GM23338 (cell line): Measurements from ENCODE around the gene HSFX2. TPM values are rescaled to one million over a fixed set of nuclear protein-coding genes. Genes with fewer than 3 reads are reported as not detected.

Experiments used
- ATAC-seq: fragments of 200-7000 bp; cut with Tn5 transposase; 3 replicates; pipeline ENCODE4 v1.9.1; 2020
- DNase-seq: peaks from one replicate; pipeline ENCODE4 v3.0.0-alpha.2; 2015; ENCODE audit warnings: low spot score
- H2AFZ ChIP-seq: fragments of 200-600 bp; sonication (generic); 2 replicates; pipeline ENCODE4 v1.8.0; 2016; ENCODE audit warnings: antibody characterized with exemption, mild to moderate bottlenecking, moderate library complexity
- H3F3A ChIP-seq: fragments of 200-600 bp; sonication (generic); replicated peaks from 2 replicates; pipeline ENCODE4 v1.8.0; 2017; ENCODE audit warnings: antibody characterized with exemption, mixed run types, low read depth
- H3K27ac ChIP-seq: fragments of 200-600 bp; sonication (generic); 2 replicates; pipeline ENCODE4 v1.6.1; 2016; ENCODE audit warnings: low read depth
- H3K27me3 ChIP-seq: fragments of 200-600 bp; sonication (generic); 2 replicates; pipeline ENCODE4 v1.8.0; 2016; ENCODE audit warnings: mild to moderate bottlenecking, mixed run types, moderate library complexity; ENCODE audit not compliant: insufficient read depth
- H3K36me3 ChIP-seq: fragments of 200-600 bp; sonication (generic); 2 replicates; pipeline ENCODE4 v1.8.0; 2016; ENCODE audit warnings: mild to moderate bottlenecking; ENCODE audit not compliant: insufficient read depth
- H3K4me1 ChIP-seq: fragments of 200-600 bp; sonication (generic); 2 replicates; pipeline ENCODE4 v1.8.0; 2016; ENCODE audit warnings: mild to moderate bottlenecking, moderate library complexity; ENCODE audit not compliant: insufficient read depth
- H3K4me2 ChIP-seq: fragments of 200-600 bp; sonication (generic); 2 replicates; pipeline ENCODE4 v1.7.1; 2017; ENCODE audit warnings: mixed run types
- H3K4me3 ChIP-seq: fragments of 200-600 bp; sonication (generic); 2 replicates; pipeline ENCODE4 v1.6.1; 2016; ENCODE audit warnings: mixed run types
- H3K79me2 ChIP-seq: fragments of 200-600 bp; sonication (generic); replicated peaks from 2 replicates; pipeline ENCODE4 v1.8.0; 2017; ENCODE audit warnings: mild to moderate bottlenecking; ENCODE audit not compliant: insufficient read depth
- H3K9me2 ChIP-seq: fragments of 200-600 bp; sonication (generic); 2 replicates; pipeline ENCODE4 v1.8.0; 2017; ENCODE audit not compliant: insufficient read depth
- H4K20me1 ChIP-seq: fragments of 200-600 bp; sonication (generic); replicated peaks from 2 replicates; pipeline ENCODE4 v1.8.0; 2017; ENCODE audit warnings: mild to moderate bottlenecking; ENCODE audit not compliant: insufficient read depth
- H3K27ac Mint-ChIP-seq: 2 replicates; pipeline ENCODE4 v1.8.0; 2020; ENCODE audit warnings: inconsistent platforms, mild to moderate bottlenecking, moderate library complexity, mixed read lengths
- H3K27me3 Mint-ChIP-seq: 3 replicates; pipeline ENCODE4 v1.8.0; 2022; ENCODE audit warnings: low read depth, mild to moderate bottlenecking, moderate library complexity, mixed read lengths, inconsistent platforms; ENCODE audit not compliant: insufficient read depth, poor library complexity
- H3K36me3 Mint-ChIP-seq: 3 replicates; pipeline ENCODE4 v1.8.0; 2021; ENCODE audit warnings: low read depth, mild to moderate bottlenecking, inconsistent platforms, moderate library complexity, mixed read lengths
- H3K4me1 Mint-ChIP-seq: 3 replicates; pipeline ENCODE4 v1.8.0; 2020; ENCODE audit warnings: mild to moderate bottlenecking, inconsistent platforms, mixed read lengths
- H3K4me3 Mint-ChIP-seq: 3 replicates; pipeline ENCODE4 v1.8.0; 2021; ENCODE audit warnings: moderate library complexity, mild to moderate bottlenecking, inconsistent platforms, mixed read lengths
- H3K9me3 Mint-ChIP-seq: 3 replicates; pipeline ENCODE4 v1.8.0; 2020; ENCODE audit warnings: moderate library complexity, mild to moderate bottlenecking, inconsistent platforms, mixed read lengths
- CREB1 ChIP-seq: fragments of 250-450 bp; sonication (Bioruptor Pico); IDR thresholded peaks from 2 replicates; pipeline ENCODE4 v1.5.0; 2020; ENCODE audit warnings: low read depth, mild to moderate bottlenecking, moderate library complexity
- JUNB ChIP-seq: IDR thresholded peaks from one replicate; pipeline ENCODE4 v1.6.1; 2016; ENCODE audit warnings: antibody characterized with exemption; ENCODE audit not compliant: unreplicated experiment
- ZNF331 ChIP-seq: fragments of 250-450 bp; sonication (Bioruptor Pico); IDR thresholded peaks from 2 replicates; pipeline ENCODE4 v1.5.0; 2020; ENCODE audit warnings: low read depth, mild to moderate bottlenecking, moderate library complexity
- polyA plus RNA-seq: library from polyadenylated mRNA; unstranded; fragments of >200 nt; fragmentation: Nextera tagmentation; extraction: Ambion mirVana; gene quantifications from 2 replicates; pipeline ENCODE4 v1.2.1, GENCODE V29; 2016
- total RNA-seq: library from RNA; depleted of rRNA; stranded (reverse); fragments of >200 nt; shearing (Covaris generic); gene quantifications from 2 replicates; pipeline ENCODE4 v1.2.3, GENCODE V29; 2014
- TF ChIP-seq, protein P1 (sequence below), 2 experiments: fragments of 200-600 bp in 1 of 2; sonication (generic) in 1 of 2; conservative IDR thresholded peaks; 2 replicates each; pipeline versions ENCODE4 v1.5.1 to v1.6.1; 2016 to 2017; ENCODE audit warnings: antibody characterized with exemption in 2 of 2, low read depth in 2 of 2, mild to moderate bottlenecking in 2 of 2, moderate library complexity in 1 of 2
- TF ChIP-seq, protein P2 (sequence below): fragments of 250-450 bp; sonication (Bioruptor Pico); IDR thresholded peaks from 2 replicates; pipeline ENCODE4 v1.5.0; 2020; ENCODE audit warnings: mild to moderate bottlenecking, moderate library complexity
- TF ChIP-seq, protein P3 (sequence below): IDR thresholded peaks from one replicate; pipeline ENCODE4 v1.6.1; 2018; ENCODE audit warnings: antibody characterized with exemption; ENCODE audit not compliant: unreplicated experiment
- TF ChIP-seq, protein P4 (sequence below): IDR thresholded peaks from 2 replicates; pipeline ENCODE4 v1.6.1; 2016; ENCODE audit warnings: antibody characterized with exemption

Gene HSFX2
- total and polyA plus RNA-seq, 2 experiments from 2014 or later: 0.29 TPM; not detected in 1

DNA sequence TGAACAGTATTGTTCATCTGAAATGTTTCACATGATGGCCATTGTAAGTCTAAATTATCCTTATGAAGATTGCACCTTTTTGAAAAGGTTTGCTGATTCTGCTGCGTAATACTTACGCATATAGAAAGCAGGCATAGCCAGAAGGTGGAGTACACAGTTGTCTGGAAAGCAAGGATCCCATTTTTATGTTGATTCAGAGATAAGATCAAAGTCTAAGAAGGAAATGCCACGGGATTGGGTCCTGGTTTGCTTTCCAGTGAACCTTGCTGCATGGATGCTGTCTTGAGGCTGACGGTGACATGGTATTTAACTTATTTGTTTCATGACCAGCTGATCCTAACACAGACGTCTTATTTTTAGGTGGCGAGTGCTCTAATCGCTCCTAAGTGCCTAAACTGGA is 23.3 kb downstream of the HSFX2 start:
- Histone ChIP-seq H3K9me2 (no peaks in the 10 kb centered on the region), H3K27ac (no peak overlapping the region), H3K4me1 (no peaks in the 10 kb centered on the region), H3F3A (no peaks in the 10 kb centered on the region), H4K20me1 (no peaks in the 10 kb centered on the region), H3K4me3 (no peak overlapping the region), H3K36me3 (no peaks in the 10 kb centered on the region), H3K79me2 (no peaks in the 10 kb centered on the region), H2AFZ (no peak overlapping the region), H3K4me2 (no peak overlapping the region), H3K27me3 (no peaks in the 10 kb centered on the region)
- Mint-ChIP-seq H3K9me3 (no peaks in the 10 kb centered on the region), H3K4me1 (peaks cover 7% of the 10 kb centered on the region; the same call in 2 of the 3 replicates), H3K4me3 (no peak overlapping the region), H3K27ac (no peak overlapping the region), H3K27me3 (no peaks in the 10 kb centered on the region), H3K36me3 (no peaks in the 10 kb centered on the region)
- DNase-seq: no peak
- ATAC-seq: no peak
- TF ChIP-seq ZNF331: no peak
- TF ChIP-seq, protein P1, sequence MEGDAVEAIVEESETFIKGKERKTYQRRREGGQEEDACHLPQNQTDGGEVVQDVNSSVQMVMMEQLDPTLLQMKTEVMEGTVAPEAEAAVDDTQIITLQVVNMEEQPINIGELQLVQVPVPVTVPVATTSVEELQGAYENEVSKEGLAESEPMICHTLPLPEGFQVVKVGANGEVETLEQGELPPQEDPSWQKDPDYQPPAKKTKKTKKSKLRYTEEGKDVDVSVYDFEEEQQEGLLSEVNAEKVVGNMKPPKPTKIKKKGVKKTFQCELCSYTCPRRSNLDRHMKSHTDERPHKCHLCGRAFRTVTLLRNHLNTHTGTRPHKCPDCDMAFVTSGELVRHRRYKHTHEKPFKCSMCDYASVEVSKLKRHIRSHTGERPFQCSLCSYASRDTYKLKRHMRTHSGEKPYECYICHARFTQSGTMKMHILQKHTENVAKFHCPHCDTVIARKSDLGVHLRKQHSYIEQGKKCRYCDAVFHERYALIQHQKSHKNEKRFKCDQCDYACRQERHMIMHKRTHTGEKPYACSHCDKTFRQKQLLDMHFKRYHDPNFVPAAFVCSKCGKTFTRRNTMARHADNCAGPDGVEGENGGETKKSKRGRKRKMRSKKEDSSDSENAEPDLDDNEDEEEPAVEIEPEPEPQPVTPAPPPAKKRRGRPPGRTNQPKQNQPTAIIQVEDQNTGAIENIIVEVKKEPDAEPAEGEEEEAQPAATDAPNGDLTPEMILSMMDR (conservative IDR thresholded peaks at IDR 0.05; ENCODE audit: low read depth in 2 of 2): no peak
- TF ChIP-seq JUNB: no peak
- TF ChIP-seq, protein P2, sequence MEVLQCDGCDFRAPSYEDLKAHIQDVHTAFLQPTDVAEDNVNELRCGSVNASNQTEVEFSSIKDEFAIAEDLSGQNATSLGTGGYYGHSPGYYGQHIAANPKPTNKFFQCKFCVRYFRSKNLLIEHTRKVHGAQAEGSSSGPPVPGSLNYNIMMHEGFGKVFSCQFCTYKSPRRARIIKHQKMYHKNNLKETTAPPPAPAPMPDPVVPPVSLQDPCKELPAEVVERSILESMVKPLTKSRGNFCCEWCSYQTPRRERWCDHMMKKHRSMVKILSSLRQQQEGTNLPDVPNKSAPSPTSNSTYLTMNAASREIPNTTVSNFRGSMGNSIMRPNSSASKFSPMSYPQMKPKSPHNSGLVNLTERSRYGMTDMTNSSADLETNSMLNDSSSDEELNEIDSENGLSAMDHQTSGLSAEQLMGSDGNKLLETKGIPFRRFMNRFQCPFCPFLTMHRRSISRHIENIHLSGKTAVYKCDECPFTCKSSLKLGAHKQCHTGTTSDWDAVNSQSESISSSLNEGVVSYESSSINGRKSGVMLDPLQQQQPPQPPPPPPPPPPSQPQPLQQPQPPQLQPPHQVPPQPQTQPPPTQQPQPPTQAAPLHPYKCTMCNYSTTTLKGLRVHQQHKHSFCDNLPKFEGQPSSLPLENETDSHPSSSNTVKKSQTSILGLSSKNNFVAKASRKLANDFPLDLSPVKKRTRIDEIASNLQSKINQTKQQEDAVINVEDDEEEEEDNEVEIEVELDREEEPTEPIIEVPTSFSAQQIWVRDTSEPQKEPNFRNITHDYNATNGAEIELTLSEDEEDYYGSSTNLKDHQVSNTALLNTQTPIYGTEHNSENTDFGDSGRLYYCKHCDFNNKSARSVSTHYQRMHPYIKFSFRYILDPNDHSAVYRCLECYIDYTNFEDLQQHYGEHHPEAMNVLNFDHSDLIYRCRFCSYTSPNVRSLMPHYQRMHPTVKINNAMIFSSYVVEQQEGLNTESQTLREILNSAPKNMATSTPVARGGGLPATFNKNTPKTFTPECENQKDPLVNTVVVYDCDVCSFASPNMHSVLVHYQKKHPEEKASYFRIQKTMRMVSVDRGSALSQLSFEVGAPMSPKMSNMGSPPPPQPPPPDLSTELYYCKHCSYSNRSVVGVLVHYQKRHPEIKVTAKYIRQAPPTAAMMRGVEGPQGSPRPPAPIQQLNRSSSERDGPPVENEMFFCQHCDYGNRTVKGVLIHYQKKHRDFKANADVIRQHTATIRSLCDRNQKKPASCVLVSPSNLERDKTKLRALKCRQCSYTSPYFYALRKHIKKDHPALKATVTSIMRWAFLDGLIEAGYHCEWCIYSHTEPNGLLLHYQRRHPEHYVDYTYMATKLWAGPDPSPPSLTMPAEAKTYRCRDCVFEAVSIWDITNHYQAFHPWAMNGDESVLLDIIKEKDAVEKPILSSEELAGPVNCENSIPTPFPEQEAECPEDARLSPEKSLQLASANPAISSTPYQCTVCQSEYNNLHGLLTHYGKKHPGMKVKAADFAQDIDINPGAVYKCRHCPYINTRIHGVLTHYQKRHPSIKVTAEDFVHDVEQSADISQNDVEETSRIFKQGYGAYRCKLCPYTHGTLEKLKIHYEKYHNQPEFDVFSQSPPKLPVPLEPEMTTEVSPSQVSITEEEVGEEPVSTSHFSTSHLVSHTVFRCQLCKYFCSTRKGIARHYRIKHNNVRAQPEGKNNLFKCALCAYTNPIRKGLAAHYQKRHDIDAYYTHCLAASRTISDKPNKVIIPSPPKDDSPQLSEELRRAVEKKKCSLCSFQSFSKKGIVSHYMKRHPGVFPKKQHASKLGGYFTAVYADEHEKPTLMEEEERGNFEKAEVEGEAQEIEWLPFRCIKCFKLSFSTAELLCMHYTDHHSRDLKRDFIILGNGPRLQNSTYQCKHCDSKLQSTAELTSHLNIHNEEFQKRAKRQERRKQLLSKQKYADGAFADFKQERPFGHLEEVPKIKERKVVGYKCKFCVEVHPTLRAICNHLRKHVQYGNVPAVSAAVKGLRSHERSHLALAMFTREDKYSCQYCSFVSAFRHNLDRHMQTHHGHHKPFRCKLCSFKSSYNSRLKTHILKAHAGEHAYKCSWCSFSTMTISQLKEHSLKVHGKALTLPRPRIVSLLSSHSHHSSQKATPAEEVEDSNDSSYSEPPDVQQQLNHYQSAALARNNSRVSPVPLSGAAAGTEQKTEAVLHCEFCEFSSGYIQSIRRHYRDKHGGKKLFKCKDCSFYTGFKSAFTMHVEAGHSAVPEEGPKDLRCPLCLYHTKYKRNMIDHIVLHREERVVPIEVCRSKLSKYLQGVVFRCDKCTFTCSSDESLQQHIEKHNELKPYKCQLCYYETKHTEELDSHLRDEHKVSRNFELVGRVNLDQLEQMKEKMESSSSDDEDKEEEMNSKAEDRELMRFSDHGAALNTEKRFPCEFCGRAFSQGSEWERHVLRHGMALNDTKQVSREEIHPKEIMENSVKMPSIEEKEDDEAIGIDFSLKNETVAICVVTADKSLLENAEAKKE (CRISPR knock-in tag): no peak

DNA sequence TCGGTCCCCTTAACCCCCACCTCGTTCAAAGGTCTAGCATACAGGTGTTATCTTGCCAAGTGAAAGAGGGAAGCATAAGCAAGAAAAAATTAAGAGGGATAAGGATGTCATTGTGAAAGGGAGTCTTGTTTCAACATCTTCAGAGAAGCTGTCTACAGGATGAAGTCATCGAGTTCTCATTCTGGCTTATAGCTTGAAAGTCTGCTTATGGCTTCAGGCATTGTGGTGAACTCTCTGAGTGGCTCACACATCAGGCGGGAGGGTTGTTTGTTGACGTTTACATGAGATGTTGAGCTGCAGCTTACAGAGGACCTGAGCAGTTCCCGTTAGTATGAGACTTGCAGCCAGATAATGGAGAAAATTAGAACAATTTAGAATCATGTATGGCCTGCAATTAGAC is 24.4 kb downstream of the HSFX2 start:
- ATAC-seq (no peak), DNase-seq (no peak)
- Histone ChIP-seq H3K4me2 (no peak overlapping the region), H3K27me3 (no peaks in the 10 kb centered on the region), H3K4me1 (no peaks in the 10 kb centered on the region), H3K9me2 (no peaks in the 10 kb centered on the region), H4K20me1 (no peaks in the 10 kb centered on the region), H3K27ac (no peak overlapping the region), H3F3A (no peaks in the 10 kb centered on the region), H3K79me2 (no peaks in the 10 kb centered on the region), H2AFZ (no peak overlapping the region), H3K4me3 (no peak overlapping the region), H3K36me3 (no peaks in the 10 kb centered on the region)
- TF ChIP-seq, protein P3, sequence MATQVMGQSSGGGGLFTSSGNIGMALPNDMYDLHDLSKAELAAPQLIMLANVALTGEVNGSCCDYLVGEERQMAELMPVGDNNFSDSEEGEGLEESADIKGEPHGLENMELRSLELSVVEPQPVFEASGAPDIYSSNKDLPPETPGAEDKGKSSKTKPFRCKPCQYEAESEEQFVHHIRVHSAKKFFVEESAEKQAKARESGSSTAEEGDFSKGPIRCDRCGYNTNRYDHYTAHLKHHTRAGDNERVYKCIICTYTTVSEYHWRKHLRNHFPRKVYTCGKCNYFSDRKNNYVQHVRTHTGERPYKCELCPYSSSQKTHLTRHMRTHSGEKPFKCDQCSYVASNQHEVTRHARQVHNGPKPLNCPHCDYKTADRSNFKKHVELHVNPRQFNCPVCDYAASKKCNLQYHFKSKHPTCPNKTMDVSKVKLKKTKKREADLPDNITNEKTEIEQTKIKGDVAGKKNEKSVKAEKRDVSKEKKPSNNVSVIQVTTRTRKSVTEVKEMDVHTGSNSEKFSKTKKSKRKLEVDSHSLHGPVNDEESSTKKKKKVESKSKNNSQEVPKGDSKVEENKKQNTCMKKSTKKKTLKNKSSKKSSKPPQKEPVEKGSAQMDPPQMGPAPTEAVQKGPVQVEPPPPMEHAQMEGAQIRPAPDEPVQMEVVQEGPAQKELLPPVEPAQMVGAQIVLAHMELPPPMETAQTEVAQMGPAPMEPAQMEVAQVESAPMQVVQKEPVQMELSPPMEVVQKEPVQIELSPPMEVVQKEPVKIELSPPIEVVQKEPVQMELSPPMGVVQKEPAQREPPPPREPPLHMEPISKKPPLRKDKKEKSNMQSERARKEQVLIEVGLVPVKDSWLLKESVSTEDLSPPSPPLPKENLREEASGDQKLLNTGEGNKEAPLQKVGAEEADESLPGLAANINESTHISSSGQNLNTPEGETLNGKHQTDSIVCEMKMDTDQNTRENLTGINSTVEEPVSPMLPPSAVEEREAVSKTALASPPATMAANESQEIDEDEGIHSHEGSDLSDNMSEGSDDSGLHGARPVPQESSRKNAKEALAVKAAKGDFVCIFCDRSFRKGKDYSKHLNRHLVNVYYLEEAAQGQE: no peak
- TF ChIP-seq CREB1 (CRISPR knock-in tag): no peak
- TF ChIP-seq, protein P4, sequence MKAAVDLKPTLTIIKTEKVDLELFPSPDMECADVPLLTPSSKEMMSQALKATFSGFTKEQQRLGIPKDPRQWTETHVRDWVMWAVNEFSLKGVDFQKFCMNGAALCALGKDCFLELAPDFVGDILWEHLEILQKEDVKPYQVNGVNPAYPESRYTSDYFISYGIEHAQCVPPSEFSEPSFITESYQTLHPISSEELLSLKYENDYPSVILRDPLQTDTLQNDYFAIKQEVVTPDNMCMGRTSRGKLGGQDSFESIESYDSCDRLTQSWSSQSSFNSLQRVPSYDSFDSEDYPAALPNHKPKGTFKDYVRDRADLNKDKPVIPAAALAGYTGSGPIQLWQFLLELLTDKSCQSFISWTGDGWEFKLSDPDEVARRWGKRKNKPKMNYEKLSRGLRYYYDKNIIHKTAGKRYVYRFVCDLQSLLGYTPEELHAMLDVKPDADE: no peak
- Mint-ChIP-seq H3K9me3 (no peaks in the 10 kb centered on the region), H3K4me1 (peaks cover 7% of the 10 kb centered on the region; the same call in 2 of the 3 replicates), H3K4me3 (no peak overlapping the region), H3K27ac (no peak overlapping the region), H3K27me3 (no peaks in the 10 kb centered on the region), H3K36me3 (no peaks in the 10 kb centered on the region)
